Measurements from ENCODE around the gene ST6GALNAC2.

The ST6GALNAC2 gene

GRCh38 chr17:76557368-76558197 lies 28.1 kb downstream of the ST6GALNAC2 start:
- TF ChIP-seq, protein P1, sequence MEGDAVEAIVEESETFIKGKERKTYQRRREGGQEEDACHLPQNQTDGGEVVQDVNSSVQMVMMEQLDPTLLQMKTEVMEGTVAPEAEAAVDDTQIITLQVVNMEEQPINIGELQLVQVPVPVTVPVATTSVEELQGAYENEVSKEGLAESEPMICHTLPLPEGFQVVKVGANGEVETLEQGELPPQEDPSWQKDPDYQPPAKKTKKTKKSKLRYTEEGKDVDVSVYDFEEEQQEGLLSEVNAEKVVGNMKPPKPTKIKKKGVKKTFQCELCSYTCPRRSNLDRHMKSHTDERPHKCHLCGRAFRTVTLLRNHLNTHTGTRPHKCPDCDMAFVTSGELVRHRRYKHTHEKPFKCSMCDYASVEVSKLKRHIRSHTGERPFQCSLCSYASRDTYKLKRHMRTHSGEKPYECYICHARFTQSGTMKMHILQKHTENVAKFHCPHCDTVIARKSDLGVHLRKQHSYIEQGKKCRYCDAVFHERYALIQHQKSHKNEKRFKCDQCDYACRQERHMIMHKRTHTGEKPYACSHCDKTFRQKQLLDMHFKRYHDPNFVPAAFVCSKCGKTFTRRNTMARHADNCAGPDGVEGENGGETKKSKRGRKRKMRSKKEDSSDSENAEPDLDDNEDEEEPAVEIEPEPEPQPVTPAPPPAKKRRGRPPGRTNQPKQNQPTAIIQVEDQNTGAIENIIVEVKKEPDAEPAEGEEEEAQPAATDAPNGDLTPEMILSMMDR (IDR thresholded peaks at IDR 0.05; ENCODE audit: low read depth, low read length, missing control alignments), result peak; percentile 81
- in situ Hi-C loops (cut with HindIII; ENCODE audit: low pct_ligation_motif_present, low sequenced_read_pairs), result no loop called here
- no peaks in the 10 kb centered on the region for H3K27me3 ChIP-seq (replicated peaks)
- peak; percentile 94 for DNase-seq
- peaks cover 29% of the 10 kb centered on the region for H3K36me3 ChIP-seq (replicated peaks)
- H3K27ac ChIP-seq, result peak overlapping the region; percentile 92
- H3K4me3 ChIP-seq (ENCODE audit: low read depth, low read length), result peak overlapping the region; percentile 98

DNA sequence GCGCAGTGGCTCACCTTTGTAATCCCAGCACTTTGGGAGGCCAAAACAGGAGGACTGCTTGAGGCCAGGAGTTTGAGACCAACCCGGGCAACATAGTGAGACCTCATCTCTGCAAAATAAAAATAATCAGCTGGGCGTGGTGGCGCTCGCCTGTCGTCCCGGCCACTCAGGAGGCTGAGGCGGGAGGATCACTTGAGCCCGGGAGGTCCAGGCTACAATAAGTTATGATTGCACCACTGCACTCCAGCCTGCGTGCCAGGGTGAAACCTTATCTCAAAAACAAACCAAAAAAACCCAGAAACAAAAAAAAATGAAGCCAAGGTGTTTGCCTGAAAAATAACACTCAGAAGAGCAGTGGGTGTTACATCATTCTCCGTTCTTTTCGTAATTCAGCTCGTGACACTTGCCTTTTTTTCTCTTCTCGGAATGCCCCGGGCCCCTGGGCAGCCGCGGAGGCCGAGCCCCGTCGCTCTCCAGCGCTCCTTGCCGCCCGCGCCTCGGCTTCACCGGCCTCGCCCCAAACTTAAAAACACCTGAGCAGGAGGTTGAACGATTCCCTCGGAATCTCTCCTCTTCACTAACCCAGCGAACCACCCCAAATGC lies 28.8 kb downstream of the ST6GALNAC2 start:
- Histone ChIP-seq H3K27me3 (replicated peaks) (no peaks in the 10 kb centered on the region), H3K4me3 (ENCODE audit: low read depth, low read length) (peak overlapping the region; percentile 98), H3K36me3 (replicated peaks) (peaks cover 25% of the 10 kb centered on the region), H3K27ac (peak overlapping the region; percentile 92)
- DNase-seq, result no peak
- TF ChIP-seq, protein P1 (IDR thresholded peaks at IDR 0.05; ENCODE audit: low read depth, low read length, missing control alignments), result no peak
- in situ Hi-C loops (cut with HindIII; ENCODE audit: low pct_ligation_motif_present, low sequenced_read_pairs), result no loop called here

DNA sequence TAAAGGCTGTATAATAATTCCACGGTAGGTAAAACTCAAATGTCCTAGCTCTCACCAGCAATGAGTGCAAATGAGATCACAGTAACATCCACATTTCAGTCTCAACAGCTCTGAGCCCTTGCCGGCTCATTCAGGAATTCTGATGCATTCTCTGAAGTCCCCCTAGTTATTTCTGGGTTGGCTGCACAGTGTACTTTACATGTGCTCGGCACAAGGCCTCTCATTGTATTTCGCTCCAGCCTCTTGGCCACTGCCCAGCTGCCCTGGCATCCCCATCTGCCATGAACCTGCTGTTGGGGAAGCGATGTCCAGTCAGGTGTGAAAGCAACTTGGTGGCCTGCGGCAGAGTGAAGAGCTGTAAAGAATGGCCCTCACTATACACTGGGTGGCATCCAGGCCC lies 31.5 kb downstream of the ST6GALNAC2 start:
- Histone ChIP-seq H3K4me3 (ENCODE audit: low read depth, low read length) (no peak overlapping the region), H3K27me3 (replicated peaks) (no peaks in the 10 kb centered on the region), H3K36me3 (replicated peaks) (peaks cover 2% of the 10 kb centered on the region), H3K27ac (no peak overlapping the region)
- TF ChIP-seq, protein P1 (IDR thresholded peaks at IDR 0.05; ENCODE audit: low read depth, low read length, missing control alignments), result no peak
- no peak for DNase-seq
- in situ Hi-C loops (cut with HindIII; ENCODE audit: low pct_ligation_motif_present, low sequenced_read_pairs), result no loop called here

GRCh38 chr17:76553178-76553908 lies 32.3 kb downstream of the ST6GALNAC2 start:
- H3K27me3 ChIP-seq (replicated peaks), result no peaks in the 10 kb centered on the region
- no peak for DNase-seq
- no peak overlapping the region for H3K4me3 ChIP-seq (ENCODE audit: low read depth, low read length)
- no peaks in the 10 kb centered on the region for H3K36me3 ChIP-seq (replicated peaks)
- in situ Hi-C loops (cut with HindIII; ENCODE audit: low pct_ligation_motif_present, low sequenced_read_pairs), result no loop called here
- TF ChIP-seq, protein P1 (IDR thresholded peaks at IDR 0.05; ENCODE audit: low read depth, low read length, missing control alignments), result no peak
- no peak overlapping the region for H3K27ac ChIP-seq

DNA sequence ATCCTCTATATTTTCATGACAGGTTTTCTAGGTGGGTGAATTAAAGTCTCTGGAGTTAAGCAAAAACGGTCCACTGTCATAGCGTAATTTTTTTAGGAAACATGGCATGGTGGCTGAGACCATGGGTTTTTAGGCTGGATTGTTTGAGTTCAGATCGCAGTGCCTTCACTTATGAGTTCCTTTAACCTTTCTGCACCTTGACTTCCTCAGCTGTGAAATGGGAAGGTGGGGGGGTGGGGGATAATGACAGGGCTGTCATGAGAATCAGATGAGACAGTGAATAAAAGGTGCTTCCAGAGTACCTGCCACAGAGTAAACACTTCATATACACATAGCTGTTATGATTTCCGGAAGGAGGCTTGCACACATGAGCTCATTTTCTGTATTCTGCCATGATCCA lies 34.0 kb downstream of the ST6GALNAC2 start:
- Histone ChIP-seq H3K27me3 (replicated peaks) (no peaks in the 10 kb centered on the region), H3K4me3 (ENCODE audit: low read depth, low read length) (no peak overlapping the region), H3K36me3 (replicated peaks) (no peaks in the 10 kb centered on the region), H3K27ac (no peak overlapping the region)
- TF ChIP-seq, protein P1 (IDR thresholded peaks at IDR 0.05; ENCODE audit: low read depth, low read length, missing control alignments), result no peak
- no peak for DNase-seq
- in situ Hi-C loops (cut with HindIII; ENCODE audit: low pct_ligation_motif_present, low sequenced_read_pairs), result no loop called here

Data from brain microvascular endothelial cell (primary cell).